AG10803 (cell line): ENCODE measurements around the gene BCR.
A peak's percentile ranks its signal among the peaks of the same experiment; 100 is the strongest.

Experiments used
- DNase-seq: peaks from one replicate; pipeline ENCODE4 v3.0.0; 2010; ENCODE audit warnings: low read depth
- H3K4me3 ChIP-seq: 2 replicates; pipeline ENCODE4 v1.5.1; 2011; ENCODE audit warnings: mild to moderate bottlenecking, low read length, control low read depth
- TF ChIP-seq, protein P1 (sequence below): conservative IDR thresholded peaks from 2 replicates; pipeline ENCODE4 v1.5.1; 2011; ENCODE audit warnings: mild to moderate bottlenecking, low read length, control low read depth, inconsistent platforms

The BCR gene

DNA sequence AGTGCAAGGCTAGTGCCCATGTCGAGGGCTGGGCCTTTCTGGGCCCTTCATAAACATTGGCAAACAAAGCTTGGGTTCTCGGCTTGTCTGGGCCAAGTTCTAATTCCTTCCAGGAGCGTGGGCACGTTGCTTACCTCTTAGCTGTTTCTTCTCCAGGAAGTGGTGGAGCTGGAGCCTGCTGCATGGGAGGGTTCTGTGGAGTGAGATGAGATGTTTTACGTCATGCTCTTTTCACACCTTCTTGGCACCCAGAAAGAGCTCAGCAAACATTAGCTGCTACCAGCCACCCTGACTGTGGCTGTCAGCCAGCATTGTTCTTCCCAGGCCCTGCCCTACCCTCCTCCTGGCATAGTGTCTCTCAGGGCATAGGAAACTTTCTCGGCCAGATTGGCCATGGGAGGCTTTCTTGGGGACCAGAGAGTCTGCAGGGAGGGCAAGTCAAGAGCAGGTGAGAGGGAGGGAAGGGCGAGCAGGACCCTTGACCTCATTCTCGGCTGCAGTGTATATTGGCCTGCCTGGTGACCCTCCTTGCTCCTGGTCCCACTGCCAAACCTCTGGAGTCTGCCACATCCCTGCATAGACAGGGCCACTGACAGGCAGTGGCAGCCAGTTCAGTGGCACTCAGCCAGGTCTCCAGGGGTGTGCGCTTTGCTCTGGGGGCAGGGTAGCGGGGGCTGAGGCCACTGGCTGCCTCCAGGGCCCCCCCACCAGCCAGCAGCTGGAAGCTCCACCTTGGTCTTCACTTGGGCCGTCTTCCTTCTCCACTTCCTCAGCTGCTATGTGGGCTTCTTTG is 98.8 kb downstream of the BCR start:
- DNase-seq, result peak; percentile 31
- H3K4me3 ChIP-seq, result no peak overlapping the region
- TF ChIP-seq, protein P1, sequence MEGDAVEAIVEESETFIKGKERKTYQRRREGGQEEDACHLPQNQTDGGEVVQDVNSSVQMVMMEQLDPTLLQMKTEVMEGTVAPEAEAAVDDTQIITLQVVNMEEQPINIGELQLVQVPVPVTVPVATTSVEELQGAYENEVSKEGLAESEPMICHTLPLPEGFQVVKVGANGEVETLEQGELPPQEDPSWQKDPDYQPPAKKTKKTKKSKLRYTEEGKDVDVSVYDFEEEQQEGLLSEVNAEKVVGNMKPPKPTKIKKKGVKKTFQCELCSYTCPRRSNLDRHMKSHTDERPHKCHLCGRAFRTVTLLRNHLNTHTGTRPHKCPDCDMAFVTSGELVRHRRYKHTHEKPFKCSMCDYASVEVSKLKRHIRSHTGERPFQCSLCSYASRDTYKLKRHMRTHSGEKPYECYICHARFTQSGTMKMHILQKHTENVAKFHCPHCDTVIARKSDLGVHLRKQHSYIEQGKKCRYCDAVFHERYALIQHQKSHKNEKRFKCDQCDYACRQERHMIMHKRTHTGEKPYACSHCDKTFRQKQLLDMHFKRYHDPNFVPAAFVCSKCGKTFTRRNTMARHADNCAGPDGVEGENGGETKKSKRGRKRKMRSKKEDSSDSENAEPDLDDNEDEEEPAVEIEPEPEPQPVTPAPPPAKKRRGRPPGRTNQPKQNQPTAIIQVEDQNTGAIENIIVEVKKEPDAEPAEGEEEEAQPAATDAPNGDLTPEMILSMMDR, result no peak

DNA sequence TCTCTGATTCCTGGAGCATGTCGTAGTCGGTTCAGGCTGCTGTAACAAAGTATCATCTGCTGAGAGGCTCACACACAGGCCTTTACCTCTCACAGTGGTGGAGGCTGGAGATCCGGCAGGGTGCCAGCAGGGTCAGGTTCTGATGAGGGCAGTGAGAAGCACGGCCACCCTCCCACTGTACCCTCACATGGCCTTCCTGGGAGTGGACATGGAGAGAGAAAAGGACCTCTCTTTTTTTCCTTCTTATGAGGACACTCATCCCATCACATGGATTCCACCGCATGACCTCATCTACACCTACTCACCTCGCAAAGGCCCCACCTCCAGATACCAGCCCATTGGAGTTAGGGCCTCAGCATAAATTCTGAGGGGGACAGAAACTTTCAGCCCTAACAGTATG is 99.5 kb downstream of the BCR start:
- H3K4me3 ChIP-seq, result no peak overlapping the region
- TF ChIP-seq, protein P1, result no peak
- DNase-seq, result no peak

DNA sequence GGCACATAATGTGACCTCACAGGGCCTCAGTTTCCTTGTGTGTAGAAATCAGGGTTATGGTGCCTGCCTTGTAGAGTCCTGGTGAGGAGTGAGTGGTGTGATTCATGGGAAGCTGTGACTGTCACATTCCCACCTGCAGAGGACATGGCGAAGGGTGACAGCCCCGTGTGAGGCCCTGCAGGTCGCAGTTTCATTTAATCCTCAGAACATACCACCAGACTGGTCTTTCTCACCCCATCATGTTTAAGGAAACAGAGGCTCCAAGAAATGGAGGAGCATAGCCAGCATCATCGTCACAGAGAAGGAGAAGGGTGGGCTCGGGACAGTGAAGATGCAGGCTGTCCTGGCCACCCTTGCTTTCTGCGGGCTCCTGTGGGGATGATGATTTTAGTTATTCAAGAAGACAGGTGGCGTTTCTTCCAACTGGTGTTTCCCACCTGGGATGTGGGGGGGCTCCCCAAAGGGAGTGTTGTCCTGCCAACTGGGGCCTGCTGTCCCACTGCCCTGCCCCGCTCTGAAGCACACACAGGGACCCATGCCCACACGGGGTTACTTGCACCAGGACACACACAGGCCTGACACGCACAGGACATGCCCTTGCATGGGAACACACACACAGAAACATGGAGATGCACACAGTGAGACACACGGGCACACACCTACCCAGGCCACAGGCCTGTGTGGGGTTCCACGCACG is 100.2 kb downstream of the BCR start:
- DNase-seq, result no peak
- TF ChIP-seq, protein P1, result no peak
- no peak overlapping the region for H3K4me3 ChIP-seq

DNA sequence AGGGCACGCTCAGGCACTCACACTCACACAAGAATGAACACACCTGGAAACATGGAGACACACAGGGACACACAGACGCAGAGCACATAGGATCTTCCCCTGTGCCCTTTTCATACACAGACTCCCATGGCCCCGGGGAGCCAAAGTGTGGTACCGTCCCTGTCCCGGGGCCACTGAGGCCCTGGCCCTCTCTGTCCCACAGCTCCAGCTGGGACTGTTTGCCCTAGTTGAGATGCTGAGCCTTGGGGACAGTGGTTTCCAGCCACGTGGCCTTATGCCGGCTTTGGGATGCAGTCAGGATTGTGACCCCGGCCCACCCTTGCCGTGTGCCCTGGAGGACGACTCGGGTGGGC is 100.7 kb downstream of the BCR start:
- no peak overlapping the region for H3K4me3 ChIP-seq
- TF ChIP-seq, protein P1, result no peak
- DNase-seq, result no peak

DNA sequence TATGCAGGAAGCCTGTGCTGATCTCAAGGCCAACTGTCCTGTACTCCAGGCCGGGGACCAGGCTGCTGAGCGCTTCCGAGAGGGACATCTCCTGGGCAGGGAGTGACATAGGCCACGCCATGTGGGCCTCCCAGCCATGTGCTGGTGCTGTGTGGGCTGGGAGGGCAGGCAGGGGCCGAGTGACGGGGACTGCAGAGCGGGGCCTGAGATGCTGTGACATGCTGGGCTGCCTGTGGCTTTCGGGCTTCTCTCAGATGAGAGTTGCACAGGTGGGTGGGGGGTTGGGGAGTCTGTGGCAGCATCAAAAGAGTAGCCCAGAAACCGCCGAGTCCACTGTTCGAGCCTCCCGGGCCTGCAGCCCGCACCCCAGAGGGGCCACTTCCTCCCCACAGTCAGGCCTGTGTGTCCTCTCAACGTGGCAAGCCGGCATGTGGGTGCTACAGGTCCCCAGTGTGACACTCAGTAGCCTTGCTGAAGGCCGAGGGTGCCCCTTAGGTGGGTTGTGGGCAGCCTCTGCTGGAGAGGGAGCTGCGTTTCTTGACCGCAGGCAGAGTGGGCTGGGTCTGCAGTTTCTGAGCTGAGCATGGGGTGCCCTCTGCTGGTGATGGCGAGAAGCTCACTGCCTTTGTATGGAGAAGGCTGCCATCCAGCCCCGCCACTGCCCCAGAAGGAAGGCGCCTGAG is 101.2 kb downstream of the BCR start:
- peak; percentile 55 for DNase-seq
- H3K4me3 ChIP-seq, result no peak overlapping the region
- TF ChIP-seq, protein P1, result peak; percentile 84

DNA sequence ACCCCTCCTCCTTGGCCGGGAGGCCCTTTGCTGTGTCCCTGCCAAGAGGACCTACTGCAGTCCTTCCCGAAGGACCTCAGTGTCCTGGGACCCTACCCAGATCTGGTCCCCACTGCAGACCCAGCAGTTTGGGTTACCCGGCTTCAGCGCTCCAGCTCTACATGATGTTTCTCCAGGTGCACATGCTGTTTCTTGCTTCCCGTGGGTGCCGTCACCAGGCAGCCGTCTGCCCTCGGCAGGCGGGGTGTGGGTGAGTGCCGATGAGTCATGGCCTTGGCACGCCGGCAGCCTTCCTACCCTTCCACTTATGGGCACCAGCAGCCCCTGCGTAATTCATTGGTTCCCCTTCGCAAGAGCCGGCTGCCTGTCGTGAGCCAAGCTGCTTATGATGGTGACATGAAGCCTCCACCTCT is 101.8 kb downstream of the BCR start:
- TF ChIP-seq, protein P1, result no peak
- H3K4me3 ChIP-seq, result no peak overlapping the region
- peak; percentile 80 for DNase-seq
